K562 (cell line): ENCODE results near the gene PLAAT4. TPM values are rescaled to one million over a fixed set of nuclear protein-coding genes. Genes with fewer than 3 reads are reported as not detected.

ENCODE experiments used
- CEBPZ ChIP-seq: fragments of 150-350 bp; IDR thresholded peaks from 2 replicates; pipeline ENCODE4 v1.6.1; 2014; ENCODE audit warnings: low read depth, mild to moderate bottlenecking, low read length, borderline replicate concordance
- CHCHD3 ChIP-seq: fragments of 250-450 bp; sonication (Bioruptor Pico); IDR thresholded peaks from 2 replicates; pipeline ENCODE4 v2.1.2; 2022; ENCODE audit warnings: mild to moderate bottlenecking
- CREB3L1 ChIP-seq: fragments of 450-650 bp; IDR thresholded peaks from 2 replicates; pipeline ENCODE4 v1.6.1; 2014; ENCODE audit warnings: low read depth, mild to moderate bottlenecking, moderate library complexity, borderline replicate concordance
- ESRRB ChIP-seq: fragments of 250-450 bp; sonication (Bioruptor Pico); IDR thresholded peaks from 2 replicates; pipeline ENCODE4 v1.5.0; 2020; ENCODE audit warnings: mild to moderate bottlenecking, moderate library complexity, borderline replicate concordance
- ETV1 ChIP-seq: fragments of 450-650 bp; conservative IDR thresholded peaks from 2 replicates; pipeline ENCODE4 v1.6.1; 2016; ENCODE audit warnings: missing genetic modification characterization, control low read depth, low read depth, missing compliant biosample characterization
- HBP1 ChIP-seq: fragments of 450-650 bp; formaldehyde crosslinking; IDR thresholded peaks from 2 replicates; pipeline ENCODE4 v1.4.0; 2022; ENCODE audit warnings: missing genetic modification characterization
- MTA3 ChIP-seq: fragments of 450-650 bp; formaldehyde crosslinking; IDR thresholded peaks from 2 replicates; pipeline ENCODE4 v1.6.1; 2017; ENCODE audit warnings: mild to moderate bottlenecking, borderline replicate concordance
- SIN3A ChIP-seq, 2 experiments: fragments of 150-350 bp in 1 of 2; IDR thresholded peaks; 2 replicates each; pipeline ENCODE4 v1.6.1; 2011 to 2016; ENCODE audit warnings: borderline replicate concordance in 2 of 2, low read depth in 2 of 2, low read length in 2 of 2, mild to moderate bottlenecking in 2 of 2, moderate library complexity in 2 of 2; ENCODE audit not compliant: control insufficient read depth in 1 of 2
- TAF15 ChIP-seq: fragments of 200-400 bp; formaldehyde crosslinking; IDR thresholded peaks from 2 replicates; pipeline ENCODE4 v1.6.1; 2017; ENCODE audit warnings: mild to moderate bottlenecking, low read depth, low read length, moderate library complexity
- TAF9B ChIP-seq: fragments of 450-650 bp; IDR thresholded peaks from 2 replicates; pipeline ENCODE4 v1.6.1; 2018; ENCODE audit warnings: mild to moderate bottlenecking; ENCODE audit not compliant: partially characterized antibody
- TCF15 ChIP-seq: fragments of 250-450 bp; sonication (Bioruptor Pico); IDR thresholded peaks from 2 replicates; pipeline ENCODE4 v1.8.0; 2022; ENCODE audit warnings: moderate library complexity, mild to moderate bottlenecking, inconsistent platforms
- ZBTB43 ChIP-seq: sonication (generic); formaldehyde crosslinking; IDR thresholded peaks from 2 replicates; pipeline ENCODE4 v1.8.0; 2023; ENCODE audit warnings: mild to moderate bottlenecking, missing genetic modification reagents
- ZFP1 ChIP-seq: fragments of 450-650 bp; formaldehyde crosslinking; IDR thresholded peaks from 2 replicates; pipeline ENCODE4 v1.4.0; 2020; ENCODE audit warnings: mild to moderate bottlenecking, mixed read lengths
- ZNF280B ChIP-seq: fragments of 250-450 bp; sonication (Bioruptor Pico); IDR thresholded peaks from 2 replicates; pipeline ENCODE4 v1.5.1; 2021; ENCODE audit warnings: mild to moderate bottlenecking
- ZNF655 ChIP-seq: fragments of 250-450 bp; sonication (Bioruptor Pico); IDR thresholded peaks from 2 replicates; pipeline ENCODE4 v1.5.0; 2021
- polyA plus RNA-seq, 8 experiments: library from polyadenylated mRNA; depleted of rRNA in 4 of 8; stranded (reverse) in 5 of 8; unstranded in 3 of 8; fragments of >200 nt; fragmentation: Nextera tagmentation in 2 of 8; fragmentation: Illumina TruSeq in 1 of 8; extraction: Ambion mirVana in 2 of 8; extraction: Trizol in 1 of 8; gene quantifications; 2 replicates each; pipeline versions ENCODE4 v1.2.1 to v1.2.3, GENCODE V29; 2011 to 2014; ENCODE audit warnings: inconsistent platforms in 1 of 8, missing spikeins in 1 of 8
- total RNA-seq, 7 experiments: library from RNA; depleted of rRNA in 6 of 7; stranded (reverse); fragments of >200 nt in 6 of 7; fragmentation: Illumina TruSeq in 2 of 7; extraction: Trizol in 2 of 7; gene quantifications; 2 replicates each; pipeline versions ENCODE4 v1.2.1 to v1.2.3, GENCODE V29; 2011 to 2021; ENCODE audit warnings: low replicate concordance in 1 of 7

Gene PLAAT4
- total and polyA plus RNA-seq, 9 of the 15 experiments (the other 6 are each of a cell fraction or from before 2014, with no cell fraction given), result 0.54 to 3.0 (median 1.3) TPM; not detected in 1

- TF ChIP-seq CEBPZ, result no peak
- TF ChIP-seq CHCHD3, result no peak
- TF ChIP-seq TAF9B, result no peak
- no peak for TF ChIP-seq SIN3A (IDR thresholded peaks at IDR 0.05; ENCODE audit: borderline replicate concordance in 2 of 2, control insufficient read depth in 1 of 2, low read depth in 2 of 2, low read length in 2 of 2)
- TF ChIP-seq CREB3L1, result no peak
- TF ChIP-seq ESRRB (CRISPR knock-in tag), result peak; percentile 88; the same call in 1 of the 2 replicates
- TF ChIP-seq TCF15 (CRISPR knock-in tag), result peak; percentile 96
- TF ChIP-seq HBP1 (CRISPR knock-in tag), result peak; percentile 92
- no peak for TF ChIP-seq TAF15
- TF ChIP-seq ZBTB43, result no peak
- peak; percentile 84 for TF ChIP-seq ETV1 (tag)
- peak; percentile 87; the same call in 1 of the 2 replicates for TF ChIP-seq ZNF280B (CRISPR knock-in tag)
- TF ChIP-seq ZFP1, result peak; percentile 96
- TF ChIP-seq ZNF655 (CRISPR knock-in tag), result no peak
- TF ChIP-seq MTA3, result no peak
These were observed 1.6 kb upstream of the PLAAT4 start (continued) for GRCh38 chr11:63534895-63535461.
